Measurements from ENCODE around the gene FKBP5. TPM values are rescaled to one million over a fixed set of nuclear protein-coding genes. Genes with fewer than 3 reads are reported as not detected.

The FKBP5 gene
- total RNA-seq, 1 experiment from 2014 or later, result 33.9 TPM

DNA sequence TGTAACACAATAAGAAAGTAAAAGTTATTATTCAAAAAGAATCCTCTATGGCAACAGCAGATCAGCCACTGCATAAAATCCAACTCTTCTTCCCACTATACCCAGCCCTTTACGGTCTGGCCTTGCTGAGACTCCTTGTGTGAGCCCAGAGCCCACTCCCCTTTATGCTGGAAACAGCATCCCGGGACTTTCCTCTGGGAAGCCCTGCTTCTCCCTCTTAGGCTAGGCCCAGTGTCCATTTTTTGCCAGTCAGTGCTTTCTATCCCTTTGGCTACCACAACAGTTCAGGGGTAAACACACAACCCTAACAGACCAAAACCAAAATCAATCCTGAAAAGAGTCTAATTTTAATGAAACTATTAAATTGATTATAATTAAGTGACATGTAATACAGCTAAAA lies 20.6 kb downstream of the FKBP5 start:
- Histone ChIP-seq H2BK5ac (ENCODE audit: insufficient read length, low read length) (no peak overlapping the region), H2BK120ac (ENCODE audit: low read depth, low read length, poor library complexity, severe bottlenecking) (no peak overlapping the region), H3K9me3 (ENCODE audit: control insufficient read depth, low read depth, low read length) (no peaks in the 10 kb centered on the region), H2BK12ac (ENCODE audit: insufficient read length, low read depth, low read length) (no peak overlapping the region), H4K8ac (replicated peaks; ENCODE audit: insufficient read length, low read depth, low read length) (no peak overlapping the region), H3K14ac (ENCODE audit: insufficient read depth, low read length) (no peak overlapping the region), H3K4ac (ENCODE audit: low read depth, low read length) (no peak overlapping the region), H3K23ac (ENCODE audit: insufficient read length, low read depth, low read length) (no peak overlapping the region), H3K27ac (ENCODE audit: insufficient read length, low read depth, low read length) (no peak overlapping the region), H2BK20ac (ENCODE audit: low read depth, low read length, poor library complexity, severe bottlenecking) (no peak overlapping the region), H4K91ac (ENCODE audit: insufficient read length, low read depth, low read length) (no peak overlapping the region), H3T11ph (ENCODE audit: low read length) (no peak overlapping the region), H3K18ac (ENCODE audit: insufficient read length, low read depth, low read length) (no peak overlapping the region), H3K4me2 (ENCODE audit: insufficient read depth, insufficient read length, low read length) (no peak overlapping the region), H4K20me1 (ENCODE audit: control insufficient read depth, insufficient read depth, insufficient read length) (no peaks in the 10 kb centered on the region), H2BK15ac (ENCODE audit: low read depth, low read length) (no peak overlapping the region), H4K5ac (ENCODE audit: insufficient read length, low read depth, low read length) (no peak overlapping the region), H3K56ac (ENCODE audit: insufficient read length, low read depth, low read length) (no peak overlapping the region), H2AK5ac (ENCODE audit: insufficient read length, low read length) (no peak overlapping the region), H3K27me3 (ENCODE audit: insufficient read depth, low read length) (no peaks in the 10 kb centered on the region), H3K79me2 (ENCODE audit: insufficient read depth, low read length) (peaks cover 2% of the 10 kb centered on the region; the same call in 1 of the 2 replicates), H3K23me2 (ENCODE audit: insufficient read length, low read depth, low read length, poor library complexity, severe bottlenecking) (no peaks in the 10 kb centered on the region), H3K4me1 (ENCODE audit: insufficient read depth, low read length) (no peaks in the 10 kb centered on the region), H3K9ac (ENCODE audit: extremely low read depth, insufficient read length, low read length) (no peak overlapping the region), H2AFZ (ENCODE audit: low read length) (no peak overlapping the region), H3K79me1 (ENCODE audit: insufficient read depth, low read depth, low read length, poor library complexity, severe bottlenecking) (peaks cover 2% of the 10 kb centered on the region)
- Mint-ChIP-seq H3K36me3 (ENCODE audit: insufficient read depth in 1 of 3, low read depth in 3 of 3) (no peaks in the 10 kb centered on the region), H3K4me1 (peaks cover 0 to 3% of the 10 kb centered on the region in 2 experiments; a peak in 2 of 4 replicates), H3K9me3 (no peaks in the 10 kb centered on the region), H3K27me3 (ENCODE audit: low read depth) (no peaks in the 10 kb centered on the region), H3K27ac (peak overlapping the region in 2 of 3 experiments; percentile 81 to 85; a peak in 3 of 7 replicates), H3K4me3 (no peak overlapping the region)
- no CpG with 5 or more reads among the region's 2 CpGs for WGBS (ENCODE audit: extremely low coverage, insufficient read length, low lambda C conversion rate)
- no peak for DNase-seq
- TF ChIP-seq CTCF (conservative IDR thresholded peaks at IDR 0.05), result no peak
